Astrocyte (in vitro differentiated cells and primary cell): ENCODE measurements around the gene NAB2. TPM values are rescaled to one million over a fixed set of nuclear protein-coding genes. Genes with fewer than 3 reads are reported as not detected.

Experiments
- DNase-seq: peaks from one replicate; pipeline ENCODE4 v3.0.0-alpha.2; 2010; ENCODE audit warnings: low read depth
- FAIRE-seq: peaks from 2 replicates; lab custom pipeline; 2011; peaks lifted over from hg19 to GRCh38; lab: Jason Lieb, UNC
- H2AFZ ChIP-seq: 2 replicates; pipeline ENCODE4 v1.6.0; 2012; ENCODE audit warnings: low read depth, low read length, inconsistent platforms
- H3K27ac ChIP-seq: 2 replicates; pipeline ENCODE4 v1.5.1; 2011; ENCODE audit warnings: low read depth, low read length, inconsistent platforms
- H3K27me3 ChIP-seq: 2 replicates; pipeline ENCODE4 v1.6.0; 2011; ENCODE audit warnings: low read length, inconsistent platforms; ENCODE audit not compliant: insufficient read depth
- H3K36me3 ChIP-seq: 2 replicates; pipeline ENCODE4 v1.5.1; 2011; ENCODE audit warnings: low read length, inconsistent platforms; ENCODE audit not compliant: insufficient read depth
- H3K4me1 ChIP-seq: 2 replicates; pipeline ENCODE4 v1.5.1; 2011; ENCODE audit warnings: low read length, inconsistent platforms; ENCODE audit not compliant: insufficient read depth
- H3K4me2 ChIP-seq: 2 replicates; pipeline ENCODE4 v1.6.0; 2012; ENCODE audit warnings: low read length, inconsistent platforms
- H3K4me3 ChIP-seq: 2 replicates; pipeline ENCODE4 v1.5.1; 2011; ENCODE audit warnings: low read depth, mild to moderate bottlenecking, low read length, inconsistent platforms; ENCODE audit not compliant: insufficient read depth
- H3K79me2 ChIP-seq: 2 replicates; pipeline ENCODE4 v1.6.0; 2012; ENCODE audit warnings: mild to moderate bottlenecking, low read length, inconsistent platforms; ENCODE audit not compliant: insufficient read depth
- H3K9ac ChIP-seq: 2 replicates; pipeline ENCODE4 v1.6.0; 2012; ENCODE audit warnings: mild to moderate bottlenecking, low read length, inconsistent platforms
- H3K9me3 ChIP-seq: 2 replicates; pipeline ENCODE4 v1.5.1; 2012; ENCODE audit warnings: low read depth, mild to moderate bottlenecking, low read length, inconsistent platforms; ENCODE audit not compliant: insufficient read depth
- H4K20me1 ChIP-seq: 2 replicates; pipeline ENCODE4 v1.6.0; 2012; ENCODE audit warnings: low read length, inconsistent platforms; ENCODE audit not compliant: insufficient read depth
- H3K27ac Mint-ChIP-seq: one replicate; pipeline ENCODE4 v1.8.0; 2021; ENCODE audit warnings: mild to moderate bottlenecking, mixed read lengths; ENCODE audit not compliant: unreplicated experiment
- H3K27me3 Mint-ChIP-seq: one replicate; pipeline ENCODE4 v1.8.0; 2021; ENCODE audit warnings: low read depth, mixed read lengths; ENCODE audit not compliant: unreplicated experiment
- H3K36me3 Mint-ChIP-seq: one replicate; pipeline ENCODE4 v1.8.0; 2021; ENCODE audit warnings: low read depth, mixed read lengths; ENCODE audit not compliant: unreplicated experiment
- H3K4me1 Mint-ChIP-seq: one replicate; pipeline ENCODE4 v1.8.0; 2021; ENCODE audit warnings: low read depth, mixed read lengths; ENCODE audit not compliant: unreplicated experiment
- H3K4me3 Mint-ChIP-seq: one replicate; pipeline ENCODE4 v1.8.0; 2021; ENCODE audit warnings: mild to moderate bottlenecking, moderate library complexity, mixed read lengths; ENCODE audit not compliant: unreplicated experiment
- H3K9me3 Mint-ChIP-seq: one replicate; pipeline ENCODE4 v1.8.0; 2021; ENCODE audit warnings: mild to moderate bottlenecking, mixed read lengths; ENCODE audit not compliant: unreplicated experiment
- EZH2 ChIP-seq: IDR thresholded peaks from 2 replicates; pipeline ENCODE4 v1.6.1; 2012; ENCODE audit warnings: mild to moderate bottlenecking, low read length, inconsistent platforms; ENCODE audit not compliant: insufficient read depth
- total RNA-seq: library from RNA; stranded (reverse); gene quantifications from 2 replicates; pipeline ENCODE4 v1.2.1, GENCODE V29; 2021
- TF ChIP-seq, protein P1 (sequence below): IDR thresholded peaks from 2 replicates; pipeline ENCODE4 v1.5.1; 2011; ENCODE audit warnings: low read depth, mild to moderate bottlenecking, inconsistent platforms, low read length, moderate library complexity; ENCODE audit not compliant: insufficient read depth

NAB2 gene
- total RNA-seq, 1 donor from 2014 or later: 36.6 TPM

DNA sequence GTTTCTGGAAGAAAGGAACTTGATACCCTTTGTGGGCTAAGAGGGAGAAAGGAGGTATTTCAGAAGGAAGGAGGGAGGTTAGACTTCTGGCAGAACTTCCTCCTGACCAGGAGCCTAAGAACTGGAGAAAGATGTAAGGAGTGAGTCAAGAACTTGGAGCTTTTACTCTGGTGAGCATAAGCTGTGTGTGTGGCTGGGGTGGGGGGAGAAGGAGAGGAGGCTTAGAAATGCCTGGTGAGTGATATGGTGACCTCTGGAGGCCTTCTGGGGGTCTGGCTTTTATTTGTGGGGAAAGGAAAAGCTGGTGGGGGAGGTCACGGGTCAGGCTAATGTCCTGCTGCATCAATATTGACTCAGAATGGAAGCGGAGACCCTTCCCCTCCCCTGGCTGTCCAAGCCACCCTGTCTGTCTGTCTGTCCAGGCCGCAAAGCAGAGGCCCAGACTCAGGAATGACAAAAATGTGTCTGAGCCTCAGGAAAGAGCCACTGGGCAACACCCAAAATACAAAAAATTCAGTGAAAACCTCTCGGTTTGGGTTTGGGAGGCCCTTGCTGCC lies 44.2 kb downstream of the NAB2 start:
- peaks cover 62% of the 10 kb centered on the region for H3K4me1 ChIP-seq
- DNase-seq: peak; percentile 61
- H3K4me1 Mint-ChIP-seq: peaks cover 60% of the 10 kb centered on the region
- H3K4me3 Mint-ChIP-seq: peak overlapping the region; percentile 96
- H3K27ac Mint-ChIP-seq: peak overlapping the region; percentile 93
- no peaks in the 10 kb centered on the region for H3K27me3 ChIP-seq
- peaks cover 6% of the 10 kb centered on the region for H3K36me3 Mint-ChIP-seq
- peak overlapping the region; percentile 40 for H3K4me3 ChIP-seq
- no peak overlapping the region for H2AFZ ChIP-seq
- peak overlapping the region; percentile 99 for H3K4me2 ChIP-seq
- H3K27ac ChIP-seq: peak overlapping the region; percentile 47
- H3K9ac ChIP-seq: peak overlapping the region; percentile 87
- TF ChIP-seq, protein P1, sequence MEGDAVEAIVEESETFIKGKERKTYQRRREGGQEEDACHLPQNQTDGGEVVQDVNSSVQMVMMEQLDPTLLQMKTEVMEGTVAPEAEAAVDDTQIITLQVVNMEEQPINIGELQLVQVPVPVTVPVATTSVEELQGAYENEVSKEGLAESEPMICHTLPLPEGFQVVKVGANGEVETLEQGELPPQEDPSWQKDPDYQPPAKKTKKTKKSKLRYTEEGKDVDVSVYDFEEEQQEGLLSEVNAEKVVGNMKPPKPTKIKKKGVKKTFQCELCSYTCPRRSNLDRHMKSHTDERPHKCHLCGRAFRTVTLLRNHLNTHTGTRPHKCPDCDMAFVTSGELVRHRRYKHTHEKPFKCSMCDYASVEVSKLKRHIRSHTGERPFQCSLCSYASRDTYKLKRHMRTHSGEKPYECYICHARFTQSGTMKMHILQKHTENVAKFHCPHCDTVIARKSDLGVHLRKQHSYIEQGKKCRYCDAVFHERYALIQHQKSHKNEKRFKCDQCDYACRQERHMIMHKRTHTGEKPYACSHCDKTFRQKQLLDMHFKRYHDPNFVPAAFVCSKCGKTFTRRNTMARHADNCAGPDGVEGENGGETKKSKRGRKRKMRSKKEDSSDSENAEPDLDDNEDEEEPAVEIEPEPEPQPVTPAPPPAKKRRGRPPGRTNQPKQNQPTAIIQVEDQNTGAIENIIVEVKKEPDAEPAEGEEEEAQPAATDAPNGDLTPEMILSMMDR: no peak
- TF ChIP-seq EZH2: no peak
- FAIRE-seq: peak; percentile 84
- peaks cover 91% of the 10 kb centered on the region for H3K79me2 ChIP-seq
- no peaks in the 10 kb centered on the region for H3K9me3 Mint-ChIP-seq
- no peaks in the 10 kb centered on the region for H3K9me3 ChIP-seq
- H4K20me1 ChIP-seq: peaks cover 70% of the 10 kb centered on the region
- H3K36me3 ChIP-seq: no peaks in the 10 kb centered on the region
- H3K27me3 Mint-ChIP-seq: no peaks in the 10 kb centered on the region

DNA sequence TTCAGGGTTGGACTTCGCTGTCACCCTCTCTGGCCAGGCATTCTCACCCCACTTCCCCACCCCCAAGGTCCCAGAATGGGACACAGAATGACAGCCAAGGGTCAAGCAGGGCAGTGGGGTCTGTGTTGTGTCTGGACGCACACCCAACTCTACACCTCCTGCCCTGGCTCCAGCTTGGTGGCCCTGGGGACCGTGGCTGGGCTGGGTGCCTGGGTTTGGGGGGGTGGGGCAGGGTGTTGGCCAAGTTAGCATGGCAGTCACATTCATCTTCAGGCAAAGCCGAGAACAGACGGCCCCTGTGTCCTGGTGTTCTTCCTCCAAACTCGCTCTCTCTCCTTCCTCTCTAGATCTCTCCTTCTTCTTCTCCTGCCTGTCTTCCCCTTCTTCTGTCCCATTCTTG lies 45.0 kb downstream of the NAB2 start:
- Mint-ChIP-seq H3K4me3 (peak overlapping the region; percentile 70), H3K36me3 (peaks cover 12% of the 10 kb centered on the region), H3K27ac (peak overlapping the region; percentile 93), H3K4me1 (peaks cover 67% of the 10 kb centered on the region), H3K27me3 (no peaks in the 10 kb centered on the region), H3K9me3 (no peaks in the 10 kb centered on the region)
- Histone ChIP-seq H4K20me1 (peaks cover 79% of the 10 kb centered on the region), H3K27ac (peak overlapping the region; percentile 66), H3K4me3 (no peak overlapping the region), H2AFZ (no peak overlapping the region), H3K36me3 (no peaks in the 10 kb centered on the region), H3K27me3 (no peaks in the 10 kb centered on the region), H3K9ac (peak overlapping the region; percentile 39), H3K9me3 (no peaks in the 10 kb centered on the region), H3K4me1 (peaks cover 64% of the 10 kb centered on the region), H3K4me2 (peak overlapping the region; percentile 99), H3K79me2 (peaks cover 92% of the 10 kb centered on the region)
- TF ChIP-seq EZH2: no peak
- TF ChIP-seq, protein P1: no peak
- no peak for FAIRE-seq
- DNase-seq: no peak

DNA sequence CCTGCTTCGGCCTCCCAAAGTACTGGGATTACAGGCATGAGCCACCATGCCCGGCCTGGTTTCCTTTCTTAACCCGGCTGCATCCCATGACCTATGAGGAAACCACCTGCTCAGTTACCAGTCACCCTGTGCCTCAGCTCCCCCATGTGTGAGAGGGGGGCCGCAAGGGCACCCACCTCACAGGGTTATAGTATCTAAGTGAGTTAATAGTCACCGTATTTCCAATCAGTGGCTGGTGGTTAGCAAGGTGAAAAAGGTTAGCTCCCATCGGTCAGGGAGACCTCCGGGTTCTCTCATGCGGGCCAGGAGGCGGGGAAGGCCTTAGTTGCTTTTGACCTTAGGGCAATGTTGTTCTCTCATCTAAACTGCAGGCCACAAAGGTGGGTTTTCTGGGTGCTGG lies 46.0 kb downstream of the NAB2 start:
- H2AFZ ChIP-seq: no peak overlapping the region
- H4K20me1 ChIP-seq: peaks cover 84% of the 10 kb centered on the region
- no peaks in the 10 kb centered on the region for H3K27me3 ChIP-seq
- peak overlapping the region; percentile 57 for H3K9ac ChIP-seq
- H3K4me1 ChIP-seq: peaks cover 67% of the 10 kb centered on the region
- H3K4me2 ChIP-seq: peak overlapping the region; percentile 67
- H3K36me3 ChIP-seq: peaks cover 7% of the 10 kb centered on the region
- H3K9me3 Mint-ChIP-seq: no peaks in the 10 kb centered on the region
- no peak for DNase-seq
- peak overlapping the region; percentile 24 for H3K4me3 Mint-ChIP-seq
- peaks cover 17% of the 10 kb centered on the region for H3K36me3 Mint-ChIP-seq
- H3K27me3 Mint-ChIP-seq: no peaks in the 10 kb centered on the region
- peak overlapping the region; percentile 76 for H3K27ac Mint-ChIP-seq
- H3K9me3 ChIP-seq: no peaks in the 10 kb centered on the region
- no peak overlapping the region for H3K4me3 ChIP-seq
- H3K4me1 Mint-ChIP-seq: peaks cover 71% of the 10 kb centered on the region
- TF ChIP-seq EZH2: no peak
- TF ChIP-seq, protein P1: no peak
- no peak for FAIRE-seq
- H3K79me2 ChIP-seq: peaks cover 86% of the 10 kb centered on the region
- H3K27ac ChIP-seq: peak overlapping the region; percentile 57
